GM19467 (cell line): ENCODE measurements around the gene SLC41A1.
A peak's percentile ranks its signal among the peaks of the same experiment; 100 is the strongest.

Experiments
- ATAC-seq: cut with Tn5 transposase; IDR thresholded peaks from one replicate; pipeline ENCODE4 v1.9.1; 2021; ENCODE audit warnings: mild to moderate bottlenecking, moderate library complexity; ENCODE audit not compliant: unreplicated experiment

SLC41A1 gene

DNA sequence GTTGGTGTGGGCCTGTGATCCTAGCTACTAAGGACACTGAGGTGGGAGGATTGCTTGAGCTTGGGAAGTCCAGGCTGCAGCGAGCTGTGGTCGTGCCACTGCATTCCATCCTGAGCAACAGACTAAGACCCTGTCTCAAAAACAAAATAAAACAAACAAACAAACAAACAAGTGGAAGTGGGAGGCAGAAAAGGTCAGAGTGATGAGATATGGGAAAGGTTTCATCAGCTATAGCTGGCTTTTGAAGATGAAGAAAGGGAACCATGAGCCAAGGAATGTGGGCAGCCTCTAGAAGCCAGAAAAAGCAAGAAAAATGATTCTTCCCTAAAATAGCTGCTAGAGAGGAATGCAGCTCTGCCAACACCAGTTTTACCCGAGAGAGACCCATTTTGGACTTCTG, 52.4 kb downstream of the SLC41A1 start:
- ATAC-seq: no peak

DNA sequence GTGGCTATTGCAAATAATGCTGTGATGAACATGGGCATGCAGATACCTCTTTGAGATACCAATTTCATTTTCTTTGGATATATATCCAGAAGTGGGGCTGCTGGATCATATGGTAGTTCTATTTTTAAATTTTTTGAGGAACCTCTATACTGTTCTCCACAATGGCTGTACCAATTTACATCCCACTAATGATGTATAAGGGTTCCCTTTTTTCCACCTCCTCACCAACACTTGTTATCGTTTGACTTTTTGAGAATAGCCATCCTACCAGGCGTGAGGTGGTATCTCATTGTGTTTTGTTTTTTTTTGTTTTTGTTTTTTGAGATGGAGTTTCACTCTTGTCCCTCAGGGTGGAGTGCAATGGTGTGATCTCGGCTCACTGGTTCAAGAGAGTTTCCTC, 56.4 kb downstream of the SLC41A1 start:
- ATAC-seq: no peak

DNA sequence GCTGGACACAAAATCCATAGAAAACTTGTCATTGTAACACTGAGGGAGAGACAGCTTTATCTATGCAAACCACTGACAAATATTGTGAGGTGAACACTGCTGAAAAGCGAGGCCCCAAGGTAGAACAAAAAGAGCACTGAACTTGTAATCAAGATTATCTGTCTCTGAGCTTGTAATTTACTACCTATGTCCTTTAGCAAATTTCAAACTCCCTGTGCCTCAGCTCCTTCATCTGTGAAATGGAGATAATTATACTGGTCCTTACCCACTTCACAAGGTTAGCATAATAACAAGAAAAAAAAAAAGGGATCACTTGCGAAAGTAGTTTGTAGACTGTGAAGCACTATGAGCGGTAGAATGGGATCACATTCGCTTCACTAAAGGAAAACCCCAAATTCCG, 58.1 kb downstream of the SLC41A1 start:
- no peak for ATAC-seq

DNA sequence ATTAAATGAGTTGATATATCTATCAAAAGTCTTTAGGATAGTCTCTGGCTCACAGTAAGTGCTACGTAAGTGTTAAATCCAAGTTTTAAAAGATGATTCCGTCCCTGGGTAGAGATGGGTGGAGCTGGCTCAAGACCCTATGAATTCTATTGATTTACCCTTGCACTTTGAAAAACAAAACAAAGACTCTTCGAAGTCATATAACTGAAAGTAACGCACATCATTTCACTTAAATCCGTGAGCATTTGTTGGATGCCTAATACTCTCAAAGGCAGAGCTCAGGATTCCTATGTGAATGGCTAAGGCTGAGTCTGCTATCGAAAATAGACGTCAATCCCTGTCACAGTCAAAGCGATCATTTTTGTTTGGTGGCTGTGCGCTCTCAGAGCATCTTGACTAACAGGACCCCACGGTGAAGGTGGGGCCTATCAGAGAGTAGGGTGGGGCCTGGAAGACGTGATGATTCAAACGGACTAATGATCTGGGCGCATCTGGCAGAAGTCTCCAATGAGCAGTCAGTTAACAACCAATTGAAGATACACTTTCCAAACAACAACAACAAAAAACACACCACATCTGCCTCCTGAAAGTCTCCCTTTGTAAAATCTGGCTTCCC, 61.9 kb downstream of the SLC41A1 start:
- no peak for ATAC-seq

DNA sequence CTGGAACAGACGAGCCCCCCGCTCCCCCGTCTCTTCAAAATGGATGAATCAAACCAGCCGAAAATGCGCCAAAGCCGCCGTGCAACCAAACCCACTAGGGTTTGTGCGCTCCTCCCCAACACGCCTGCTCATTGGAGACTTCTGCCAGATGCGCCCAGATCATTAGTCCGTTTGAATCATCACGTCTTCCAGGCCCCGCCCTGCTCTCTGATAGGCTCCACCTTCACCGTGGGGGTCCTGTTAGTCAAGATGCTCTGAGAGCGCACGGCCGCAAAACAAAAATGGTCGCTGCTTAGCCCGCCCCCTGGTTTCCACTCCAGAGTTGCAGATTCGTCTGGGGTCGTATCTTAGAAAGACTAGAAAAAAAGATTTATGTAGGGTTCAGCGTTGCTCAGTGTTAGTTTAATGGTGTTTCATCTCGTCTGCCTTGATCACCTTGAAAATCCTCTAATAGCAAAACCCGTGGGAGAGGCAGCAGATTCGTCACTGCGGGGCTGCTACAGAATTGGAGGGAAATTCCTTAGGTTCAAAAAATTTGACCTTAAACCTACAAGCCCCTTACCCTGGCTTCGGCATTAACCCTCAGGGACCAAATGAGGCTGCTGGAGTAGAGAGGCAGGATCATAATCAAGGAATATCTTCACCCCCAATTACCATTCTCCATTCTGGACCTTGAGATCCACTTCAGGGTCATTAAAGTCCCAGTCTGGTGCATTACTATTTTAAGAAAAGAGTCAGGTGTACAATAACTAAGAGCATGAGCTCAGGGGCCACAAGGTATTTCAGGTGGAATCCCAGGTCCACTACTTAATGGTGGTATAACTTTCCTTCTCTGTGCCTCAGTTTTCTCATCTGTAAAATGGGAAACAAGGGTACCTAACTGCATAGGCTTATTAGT, 62.6 kb downstream of the SLC41A1 start, which contains the start of gene NUCKS1:
Gene NUCKS1, minus strand, starts transcription at position 45 of the 898 bp plus-strand sequence. CDS start 209 bp downstream, outside the sequence.
- ATAC-seq: peak; percentile 66

DNA sequence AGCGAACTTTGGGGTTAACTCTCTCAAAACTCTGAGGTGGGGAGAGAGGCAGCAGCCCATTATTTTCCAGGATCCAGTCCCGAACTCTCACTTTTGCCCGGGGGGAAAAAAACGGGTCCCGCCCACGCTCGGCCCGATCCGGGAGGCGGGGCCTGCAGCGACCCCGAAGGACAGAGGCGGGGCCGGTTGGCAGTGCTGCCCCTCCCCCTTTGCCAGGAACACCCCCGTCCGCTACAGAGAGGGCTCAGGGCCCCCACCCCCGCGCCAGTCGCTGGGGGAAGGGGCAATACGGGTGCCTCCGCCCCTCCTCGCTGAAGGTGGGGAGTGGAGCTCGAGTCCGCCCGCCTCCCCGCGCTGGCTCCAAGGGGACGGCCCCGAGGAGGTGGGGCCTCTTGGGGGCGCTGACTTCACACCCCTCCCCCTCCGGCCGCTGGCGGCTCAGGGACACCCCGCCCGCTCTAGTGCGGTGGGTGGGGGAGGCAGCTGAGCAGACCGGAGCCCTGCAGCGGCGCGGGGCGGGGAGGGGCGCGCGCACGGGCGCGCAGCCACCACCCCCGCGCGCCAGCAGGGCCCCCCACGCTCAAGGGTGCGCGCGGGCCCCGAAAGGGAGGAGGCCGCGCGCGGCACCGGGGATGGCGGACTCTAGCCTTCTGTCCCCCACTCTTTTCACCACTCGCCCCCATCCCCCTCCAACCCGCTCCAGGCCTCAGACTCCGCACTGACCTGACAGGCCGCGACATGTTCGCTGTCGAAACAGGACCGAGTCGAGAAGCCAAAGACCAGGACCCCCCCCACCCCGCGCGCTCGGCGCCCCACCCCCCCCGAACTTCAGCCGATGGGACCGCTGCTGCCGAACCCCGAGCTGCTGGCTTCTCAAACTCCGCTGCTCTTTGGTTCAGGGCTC, 63.5 kb downstream of the SLC41A1 start:
- peak; percentile 74 for ATAC-seq

DNA sequence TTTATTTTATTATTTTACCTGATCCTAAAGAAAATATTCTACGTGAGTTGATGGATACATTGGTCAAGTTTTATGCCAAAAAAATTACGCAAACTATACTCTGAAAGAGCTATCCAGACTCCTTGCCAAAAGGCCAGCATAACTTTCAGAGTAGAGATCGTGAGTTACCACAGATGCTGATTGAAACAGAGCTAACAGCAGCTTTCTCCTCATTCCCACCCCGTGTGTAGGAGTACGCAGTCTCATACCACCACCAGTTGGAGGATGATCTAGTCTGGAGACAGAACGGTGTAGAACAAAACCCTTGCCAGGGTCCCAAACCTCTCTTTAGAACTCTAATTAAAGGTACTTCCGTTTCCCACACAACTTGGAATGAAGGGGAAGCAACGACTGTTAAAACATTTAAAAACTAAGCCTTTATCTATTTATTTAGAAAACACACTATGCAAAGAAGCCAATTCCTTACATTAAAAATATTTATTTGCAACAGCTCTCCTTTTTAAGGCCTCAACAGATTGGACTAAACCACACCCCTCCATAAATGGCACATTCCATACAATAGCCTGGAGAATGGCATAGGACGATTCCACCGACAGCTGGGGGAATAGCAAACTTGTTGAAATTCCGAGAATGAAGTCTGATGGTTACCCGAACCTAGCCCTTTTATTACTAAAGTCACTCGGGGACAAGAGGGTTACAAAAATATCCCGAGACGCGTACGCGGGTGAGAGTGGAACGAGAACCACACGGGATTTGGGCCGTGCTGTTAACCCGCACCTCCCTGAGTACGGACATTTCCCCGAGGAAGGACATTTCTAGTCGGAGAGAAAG, 64.4 kb downstream of the SLC41A1 start:
- peak; percentile 9 for ATAC-seq

DNA sequence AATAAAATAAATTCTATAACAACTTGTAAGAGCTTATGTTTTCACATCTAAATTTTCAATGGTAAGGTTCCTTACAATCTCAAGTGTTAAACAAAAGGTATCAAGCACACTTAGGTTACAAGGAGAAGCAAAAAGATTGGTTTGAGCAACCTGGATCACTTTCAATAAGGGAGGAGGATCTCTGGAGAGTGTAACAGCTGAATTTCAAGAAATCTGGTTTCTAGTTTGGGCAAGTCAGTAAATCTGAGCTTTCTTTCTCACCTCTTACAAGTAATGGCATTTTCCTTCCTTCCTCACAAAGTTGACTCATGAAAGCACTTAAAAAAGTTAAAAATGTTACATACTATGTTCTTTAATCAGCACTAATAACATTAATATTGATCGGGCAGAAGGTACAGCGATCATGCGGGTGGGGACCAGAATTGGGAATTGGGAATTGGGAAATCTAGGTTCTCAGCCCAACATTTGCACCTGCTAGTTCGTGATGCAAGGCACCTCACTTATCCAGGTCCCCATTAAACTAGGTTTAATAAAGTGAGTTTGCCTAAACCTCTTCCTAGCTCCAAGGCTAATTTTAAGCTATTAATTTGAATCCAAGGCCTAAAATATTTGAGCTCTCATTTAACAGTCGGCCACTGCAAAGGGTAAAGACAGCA, 66.1 kb downstream of the SLC41A1 start:
- no peak for ATAC-seq

DNA sequence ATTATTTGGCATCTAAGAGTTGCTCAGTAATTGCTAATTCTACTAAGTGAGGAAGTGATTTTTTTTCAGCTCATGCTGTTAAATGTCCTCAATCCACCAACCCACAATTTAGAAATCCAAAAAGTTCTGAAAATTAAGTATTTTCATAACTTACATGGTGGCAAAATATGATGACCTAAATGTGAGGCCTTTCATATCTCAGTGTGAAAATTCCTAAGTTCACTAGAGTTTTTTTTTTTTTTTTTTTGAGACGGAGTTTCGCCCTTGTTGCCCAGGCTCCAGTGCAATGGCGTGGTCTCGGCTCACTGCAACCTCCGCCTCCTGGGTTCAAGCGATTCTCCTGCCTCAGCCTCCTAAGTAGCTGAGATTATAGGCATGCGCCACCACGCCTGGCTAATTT, 68.6 kb downstream of the SLC41A1 start:
- no peak for ATAC-seq

DNA sequence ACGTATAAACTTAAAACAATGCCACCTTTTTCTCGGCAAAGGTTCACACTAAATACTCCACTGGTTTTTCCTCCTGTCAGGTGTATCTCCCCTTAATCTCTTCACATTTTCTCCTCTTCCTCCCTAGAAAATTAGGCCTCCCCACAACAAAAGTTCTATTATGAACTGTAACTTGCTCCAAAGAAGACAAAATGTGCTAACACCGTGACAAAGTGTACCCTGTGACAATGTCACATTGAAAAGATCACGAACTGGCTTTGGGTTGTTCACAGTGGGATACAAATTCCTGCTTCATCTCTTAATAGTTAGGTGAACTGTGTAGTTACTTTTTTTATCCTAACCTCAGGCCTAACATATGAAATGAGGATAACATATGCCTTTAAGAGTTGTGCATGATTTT, 69.0 kb downstream of the SLC41A1 start:
- ATAC-seq: no peak

DNA sequence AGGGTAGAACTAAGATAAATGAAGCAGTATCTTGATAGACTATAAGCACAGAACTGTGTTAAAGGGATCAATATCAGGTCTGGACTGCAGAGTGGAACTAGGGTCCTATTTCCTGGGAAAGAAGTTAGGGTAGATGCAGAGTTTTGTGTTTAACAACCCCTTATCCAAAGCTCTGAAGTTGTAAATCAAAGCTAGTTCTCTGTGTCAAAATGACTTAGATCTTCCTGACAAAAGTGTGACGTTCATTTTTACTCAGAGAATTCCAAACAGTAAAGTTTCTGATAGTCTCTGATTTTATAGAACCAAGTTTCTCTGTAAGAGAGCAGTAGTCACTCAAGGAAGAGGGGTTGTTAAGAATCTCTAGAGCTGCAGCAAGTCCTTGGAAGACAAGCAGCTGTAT, 71.3 kb downstream of the SLC41A1 start:
- no peak for ATAC-seq

DNA sequence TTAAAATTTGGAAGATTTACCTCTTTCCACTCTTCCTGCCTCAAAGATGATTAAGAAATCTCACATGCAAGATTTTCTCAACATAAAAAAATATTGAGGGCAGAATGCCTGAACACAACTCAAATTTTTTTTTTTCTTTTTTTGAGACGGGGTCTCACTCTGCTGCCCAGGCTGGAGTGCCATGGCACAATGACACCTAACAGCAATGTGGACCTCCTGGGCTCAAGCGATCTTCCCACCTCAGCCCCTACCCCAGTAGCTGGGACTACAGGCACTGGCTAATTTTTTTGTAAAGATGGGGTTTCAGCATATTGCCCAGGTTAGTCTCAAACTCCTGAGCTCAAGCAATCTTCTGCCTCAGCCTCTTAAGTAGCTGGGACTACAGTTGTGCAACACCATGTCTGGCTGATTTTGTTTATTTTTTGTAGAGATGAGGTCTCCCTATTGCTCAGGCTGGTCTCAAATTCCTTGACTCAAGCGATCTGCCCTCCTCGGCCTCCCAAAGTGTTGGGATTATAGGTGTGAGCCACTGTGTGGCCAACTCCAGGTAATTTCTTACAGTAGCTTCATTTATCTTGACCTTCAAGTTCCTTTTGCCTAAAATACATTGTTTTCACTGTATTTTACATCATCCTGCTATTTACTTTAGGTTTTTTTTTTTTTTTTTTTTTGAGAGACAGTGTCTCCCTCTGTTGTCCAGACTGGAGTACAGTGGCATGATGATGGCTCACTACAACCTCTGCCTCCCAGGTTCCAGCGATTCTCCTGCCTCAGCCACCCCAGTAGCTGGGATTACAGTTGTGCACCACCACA, 73.4 kb downstream of the SLC41A1 start:
- ATAC-seq: no peak
